Uterus (tissue), 4 donors: ENCODE measurements around the gene C3orf80. TPM values are rescaled to one million over a fixed set of nuclear protein-coding genes. Genes with fewer than 3 reads are reported as not detected.
"Not testable (repeated sequence)": the region's sequence is repeated elsewhere in the genome, so short reads cannot be mapped to it uniquely, and the experiment has no call there.

Experiments
- DNase-seq, 2 donors: peaks; one replicate each; pipeline ENCODE4 v3.0.0-alpha.2; 2019 to 2020
- H3K27ac ChIP-seq, 2 donors: fragments of 200-600 bp; sonication (generic); 1 replicate in 1 of 2; 2 replicates in 1 of 2; pipeline ENCODE4 v1.5.1; 2016 to 2018
- H3K27me3 ChIP-seq, 2 donors: fragments of 200-600 bp; sonication (generic); one replicate each; pipeline ENCODE4 v1.5.1; 2018 to 2019; ENCODE audit warnings: control low read depth in 1 of 2
- H3K36me3 ChIP-seq, 2 donors: fragments of 200-600 bp; sonication (generic); one replicate each; pipeline ENCODE4 v1.5.1; 2019; ENCODE audit warnings: control low read depth in 1 of 2
- H3K4me1 ChIP-seq, 2 donors: fragments of 200-600 bp; sonication (generic); one replicate each; pipeline ENCODE4 v1.5.1; 2018 to 2019; ENCODE audit warnings: control low read depth in 1 of 2
- H3K4me3 ChIP-seq, 2 donors: fragments of 200-600 bp; sonication (generic); 1 replicate in 1 of 2; 2 replicates in 1 of 2; pipeline ENCODE4 v1.5.1; 2018 to 2019; ENCODE audit warnings: mild to moderate bottlenecking in 1 of 2
- H3K9me3 ChIP-seq, 2 donors: fragments of 200-600 bp; sonication (generic); one replicate each; pipeline ENCODE4 v1.5.1; 2019; ENCODE audit warnings: control low read depth in 1 of 2
- POLR2A ChIP-seq, 2 donors: fragments of 450-650 bp; IDR thresholded peaks; one replicate each; pipeline ENCODE4 v1.6.1; 2016; ENCODE audit warnings: antibody characterized with exemption in 2 of 2, mild to moderate bottlenecking in 1 of 2, moderate library complexity in 1 of 2
- intact Hi-C: fragments of 100-400 bp; cut with DNase I; formaldehyde crosslinking; loops from one replicate; pipeline ENCODE4 v1.15.1; 2023; ENCODE audit warnings: low total_unique reads
- total RNA-seq, 4 donors: library from RNA; depleted of rRNA in 3 of 4; stranded (reverse); fragments of >200 nt in 3 of 4; gene quantifications; one replicate each; pipeline versions ENCODE4 v1.1.0 to v1.2.4, GENCODE V29; 2014 to 2023
- TF ChIP-seq, protein P1 (sequence below), 4 experiments: fragments of 200-600 bp in 2 of 4; fragments of 450-650 bp in 2 of 4; sonication (generic) in 2 of 4; IDR thresholded peaks; one replicate each; pipeline ENCODE4 v1.5.1; 2016 to 2019; ENCODE audit warnings: antibody characterized with exemption in 4 of 4, mild to moderate bottlenecking in 2 of 4, moderate library complexity in 1 of 4
- donor health status: DM: yes; HTN: yes; CAD: no.

Gene C3orf80
- total RNA-seq = 1 to 10 TPM in 1 of 4 donors, not detected in 3; 1.2 TPM

DNA sequence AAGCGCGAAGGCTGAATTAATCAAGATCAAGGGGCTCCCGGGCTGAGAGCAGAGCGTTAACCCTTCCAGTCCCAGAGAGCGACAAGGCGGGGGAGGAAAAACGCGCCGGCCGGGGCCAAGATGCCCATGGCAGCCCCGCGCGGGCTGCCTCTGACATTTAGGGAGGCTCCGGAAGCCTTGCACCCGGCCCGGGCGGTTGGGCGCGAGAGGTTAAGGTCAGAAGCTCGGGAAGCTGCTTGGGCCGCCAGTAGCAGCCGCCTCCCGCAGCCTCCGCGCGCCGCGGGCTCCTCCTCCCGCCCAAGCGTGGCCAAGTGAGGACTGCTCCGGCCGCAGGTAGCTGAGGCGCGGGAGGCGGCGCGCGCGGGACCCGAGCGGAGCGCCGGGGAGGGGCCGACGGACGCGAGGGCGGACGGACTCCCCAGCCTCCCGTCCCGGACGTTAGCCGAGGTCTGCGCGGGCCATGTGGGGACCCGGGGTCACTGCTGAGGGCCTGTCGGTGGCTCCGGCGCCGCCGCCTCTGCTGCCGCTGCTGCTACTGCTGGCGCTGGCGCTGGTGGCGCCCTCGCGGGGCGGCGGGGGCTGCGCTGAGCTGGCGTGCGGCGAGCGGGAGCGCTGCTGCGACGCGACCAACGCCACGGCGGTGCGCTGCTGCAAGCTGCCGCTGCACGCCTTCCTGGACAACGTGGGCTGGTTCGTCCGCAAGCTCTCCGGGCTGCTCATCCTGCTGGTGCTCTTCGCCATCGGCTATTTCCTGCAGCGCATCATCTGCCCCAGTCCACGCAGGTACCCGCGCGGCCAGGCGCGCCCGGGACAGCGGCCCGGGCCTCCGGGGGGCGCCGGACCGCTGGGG, at the start of gene C3orf80:
C3orf80 (plus strand) TSS at position 247 of the 850 bp plus-strand sequence; CDS start at position 461, 214 bp downstream.
- H3K36me3 ChIP-seq = no peaks in the 10 kb centered on the region
- no peaks in the 10 kb centered on the region for H3K9me3 ChIP-seq
- intact Hi-C loops = no loop called here
- peak within 1 kb of the TSS; percentile 12 to 47 for H3K4me3 ChIP-seq
- H3K27me3 ChIP-seq = peaks cover 13 to 16% of the 10 kb centered on the region in 2 donors
- no peak within 1 kb of the TSS for H3K27ac ChIP-seq
- no peak for TF ChIP-seq POLR2A (IDR thresholded peaks at IDR 0.05)
- TF ChIP-seq, protein P1, sequence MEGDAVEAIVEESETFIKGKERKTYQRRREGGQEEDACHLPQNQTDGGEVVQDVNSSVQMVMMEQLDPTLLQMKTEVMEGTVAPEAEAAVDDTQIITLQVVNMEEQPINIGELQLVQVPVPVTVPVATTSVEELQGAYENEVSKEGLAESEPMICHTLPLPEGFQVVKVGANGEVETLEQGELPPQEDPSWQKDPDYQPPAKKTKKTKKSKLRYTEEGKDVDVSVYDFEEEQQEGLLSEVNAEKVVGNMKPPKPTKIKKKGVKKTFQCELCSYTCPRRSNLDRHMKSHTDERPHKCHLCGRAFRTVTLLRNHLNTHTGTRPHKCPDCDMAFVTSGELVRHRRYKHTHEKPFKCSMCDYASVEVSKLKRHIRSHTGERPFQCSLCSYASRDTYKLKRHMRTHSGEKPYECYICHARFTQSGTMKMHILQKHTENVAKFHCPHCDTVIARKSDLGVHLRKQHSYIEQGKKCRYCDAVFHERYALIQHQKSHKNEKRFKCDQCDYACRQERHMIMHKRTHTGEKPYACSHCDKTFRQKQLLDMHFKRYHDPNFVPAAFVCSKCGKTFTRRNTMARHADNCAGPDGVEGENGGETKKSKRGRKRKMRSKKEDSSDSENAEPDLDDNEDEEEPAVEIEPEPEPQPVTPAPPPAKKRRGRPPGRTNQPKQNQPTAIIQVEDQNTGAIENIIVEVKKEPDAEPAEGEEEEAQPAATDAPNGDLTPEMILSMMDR (IDR thresholded peaks at IDR 0.05) = peak in 1 of 4 experiments; percentile 19
- H3K4me1 ChIP-seq = peaks cover 0 to 8% of the 10 kb centered on the region in 2 donors
- peak in 1 of 2 donors; percentile 53 for DNase-seq

DNA sequence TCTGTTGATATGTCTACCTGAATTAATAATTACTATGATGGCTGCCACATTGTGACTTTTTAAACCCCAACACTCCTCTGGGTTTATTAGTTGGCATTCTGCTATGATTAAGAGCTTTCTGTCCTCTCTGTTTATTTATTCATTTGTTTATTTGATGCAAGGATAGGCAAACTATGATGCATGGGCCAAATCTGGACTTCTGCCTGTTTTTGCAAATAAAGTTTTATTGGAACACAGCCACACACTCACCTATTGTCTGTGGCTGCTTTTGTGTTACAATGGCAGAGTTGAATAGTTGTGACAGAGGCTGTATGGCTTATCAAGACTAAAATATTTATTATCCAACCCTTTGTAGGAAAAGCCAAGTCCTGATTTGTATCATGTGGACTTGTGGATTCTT, 48.3 kb upstream of the C3orf80 start:
- peaks cover 0 to 4% of the 10 kb centered on the region in 2 donors for H3K27me3 ChIP-seq
- no peaks in the 10 kb centered on the region for H3K4me1 ChIP-seq
- H3K36me3 ChIP-seq = no peaks in the 10 kb centered on the region
- TF ChIP-seq, protein P1 (IDR thresholded peaks at IDR 0.05) = no peak
- TF ChIP-seq POLR2A (IDR thresholded peaks at IDR 0.05) = no peak
- no peak overlapping the region for H3K4me3 ChIP-seq
- DNase-seq = no peak
- intact Hi-C loops = no loop called here
- no peak overlapping the region for H3K27ac ChIP-seq
- H3K9me3 ChIP-seq = no peaks in the 10 kb centered on the region

GRCh38 chr3:160178661-160179060, 46.6 kb upstream of the C3orf80 start:
- intact Hi-C loops, H3K4me1 ChIP-seq, H3K27me3 ChIP-seq, H3K27ac ChIP-seq, H3K4me3 ChIP-seq, DNase-seq, H3K9me3 ChIP-seq, H3K36me3 ChIP-seq: not testable (repeated sequence)

DNA sequence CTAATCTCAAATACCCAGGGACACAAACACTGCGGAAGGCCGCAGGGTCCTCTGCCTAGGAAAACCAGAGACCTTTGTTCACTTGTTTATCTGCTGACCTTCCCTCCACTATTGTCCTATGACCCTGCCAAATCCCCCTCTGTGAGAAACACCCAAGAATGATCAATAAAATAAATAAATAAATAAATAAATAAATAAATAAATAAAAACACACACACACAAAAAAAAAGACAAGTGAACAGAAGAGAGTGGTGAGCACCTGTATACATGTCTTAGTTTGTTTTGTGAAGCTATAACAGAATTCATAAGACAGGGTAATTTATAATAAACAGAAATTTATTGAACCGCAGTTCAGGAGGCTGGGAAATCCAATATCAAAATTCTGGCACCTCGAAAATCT, 45.8 kb upstream of the C3orf80 start:
- H3K36me3 ChIP-seq, H3K27ac ChIP-seq, intact Hi-C loops, H3K4me3 ChIP-seq, DNase-seq, H3K27me3 ChIP-seq, H3K9me3 ChIP-seq, H3K4me1 ChIP-seq: not testable (repeated sequence)

DNA sequence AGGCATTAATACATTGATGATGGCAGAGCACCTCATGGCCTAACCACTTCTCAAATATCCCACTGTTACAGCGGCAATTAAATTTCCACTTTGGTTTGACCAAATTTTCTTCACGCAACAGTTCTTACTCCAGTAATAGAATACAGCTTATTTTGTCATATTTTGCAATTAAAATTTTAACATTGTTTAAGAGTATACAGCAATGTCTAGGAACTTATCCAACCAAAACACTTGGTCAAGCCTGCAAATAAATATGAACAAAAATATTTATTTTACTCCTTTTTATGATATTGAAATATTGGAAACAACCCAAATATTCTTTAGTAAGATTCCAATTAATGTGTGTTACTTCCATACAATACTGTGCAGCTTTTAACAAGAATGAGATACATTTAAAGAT, 45.3 kb upstream of the C3orf80 start:
- peaks cover 0 to 5% of the 10 kb centered on the region in 2 donors for H3K4me1 ChIP-seq
- no peak overlapping the region for H3K27ac ChIP-seq
- H3K36me3 ChIP-seq = no peaks in the 10 kb centered on the region
- TF ChIP-seq, protein P1 (IDR thresholded peaks at IDR 0.05) = no peak
- TF ChIP-seq POLR2A (IDR thresholded peaks at IDR 0.05) = no peak
- no peak overlapping the region for H3K4me3 ChIP-seq
- DNase-seq = no peak
- peaks cover 0 to 5% of the 10 kb centered on the region in 2 donors for H3K27me3 ChIP-seq
- no peaks in the 10 kb centered on the region for H3K9me3 ChIP-seq
- intact Hi-C loops = no loop called here

DNA sequence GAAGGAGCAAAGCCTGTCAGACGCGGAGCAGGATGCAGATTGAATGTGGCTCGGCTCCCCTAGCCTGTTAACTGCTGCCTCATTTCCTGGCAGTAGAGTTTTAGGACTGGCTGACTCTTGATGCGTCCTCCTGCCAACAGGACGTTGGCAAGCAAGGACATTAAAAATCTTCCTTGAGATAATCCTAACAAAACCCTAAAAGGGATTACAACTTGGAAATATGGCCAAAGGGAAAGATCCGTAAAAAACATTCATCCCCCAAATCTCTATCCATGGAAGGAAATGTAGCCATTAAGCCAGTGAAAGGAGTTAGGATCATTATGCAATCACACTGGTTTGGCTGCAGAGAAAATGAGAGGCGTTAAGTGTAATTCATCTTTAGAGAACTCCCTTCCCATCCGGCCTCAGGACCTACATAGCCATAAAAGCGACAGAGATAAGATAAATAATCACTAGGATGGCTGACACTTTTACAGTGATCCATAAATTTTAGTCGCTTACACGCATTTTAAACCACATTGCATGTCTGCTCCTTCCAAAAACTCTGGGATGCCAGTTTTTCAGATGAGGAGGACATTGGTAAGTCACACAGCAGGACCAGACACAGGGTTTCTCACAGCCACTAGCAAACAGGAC, 44.5 kb upstream of the C3orf80 start:
- peak; percentile 36 to 46 for DNase-seq
- no peak for TF ChIP-seq POLR2A (IDR thresholded peaks at IDR 0.05)
- TF ChIP-seq, protein P1 (IDR thresholded peaks at IDR 0.05) = no peak
- peaks cover 0 to 5% of the 10 kb centered on the region in 2 donors for H3K4me1 ChIP-seq
- H3K4me3 ChIP-seq = no peak overlapping the region
- peaks cover 0 to 5% of the 10 kb centered on the region in 2 donors for H3K27me3 ChIP-seq
- H3K27ac ChIP-seq = no peak overlapping the region
- intact Hi-C loops = no loop called here
- H3K9me3 ChIP-seq = no peaks in the 10 kb centered on the region
- no peaks in the 10 kb centered on the region for H3K36me3 ChIP-seq
